ENCODE data around the gene MRPL54. TPM values are rescaled to one million over a fixed set of nuclear protein-coding genes. Genes with fewer than 3 reads are reported as not detected.

MRPL54 gene
- polyA plus RNA-seq, 1 donor from 2014 or later: 74.7 TPM

DNA sequence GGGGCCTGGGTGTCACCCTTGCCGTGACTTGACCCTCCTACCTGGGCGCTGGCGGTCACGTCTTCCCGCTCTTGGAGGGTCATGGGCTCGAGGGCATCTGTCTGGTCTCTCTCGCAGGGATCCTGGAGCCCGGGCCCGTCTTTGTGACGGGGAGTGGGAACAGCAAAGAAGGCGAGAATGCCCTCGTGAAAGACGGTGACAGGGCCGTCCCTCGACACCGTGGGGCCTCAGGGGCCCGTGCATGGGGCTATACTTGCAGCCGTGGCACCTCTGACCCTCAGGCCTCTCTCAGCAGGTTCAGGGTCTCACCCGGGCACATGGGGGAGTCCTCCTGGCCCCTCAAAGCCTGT is 44.6 kb downstream of the MRPL54 start:
- Histone ChIP-seq H3K9me3 (ENCODE audit: low read length) (no peaks in the 10 kb centered on the region), H3K9me2 (ENCODE audit: insufficient read depth, low read length) (no peaks in the 10 kb centered on the region), H3K79me2 (replicated peaks; ENCODE audit: insufficient read depth, low read length) (no peaks in the 10 kb centered on the region), H3K4me2 (ENCODE audit: low read length) (no peak overlapping the region), H2AFZ (ENCODE audit: low read depth, low read length) (no peak overlapping the region), H3K27me3 (ENCODE audit: insufficient read depth, low read depth, low read length) (peaks cover 3% of the 10 kb centered on the region), H3K36me3 (ENCODE audit: insufficient read depth, low read length) (no peaks in the 10 kb centered on the region), H3K9ac (ENCODE audit: low read length) (no peak overlapping the region), H3K27ac (ENCODE audit: low read length) (no peak overlapping the region), H3F3A (ENCODE audit: insufficient read depth, low read length, poor library complexity, severe bottlenecking) (no peaks in the 10 kb centered on the region), H3K4me3 (ENCODE audit: low read length) (no peak overlapping the region), H4K20me1 (ENCODE audit: insufficient read depth) (no peaks in the 10 kb centered on the region)
- TF ChIP-seq, protein P1, sequence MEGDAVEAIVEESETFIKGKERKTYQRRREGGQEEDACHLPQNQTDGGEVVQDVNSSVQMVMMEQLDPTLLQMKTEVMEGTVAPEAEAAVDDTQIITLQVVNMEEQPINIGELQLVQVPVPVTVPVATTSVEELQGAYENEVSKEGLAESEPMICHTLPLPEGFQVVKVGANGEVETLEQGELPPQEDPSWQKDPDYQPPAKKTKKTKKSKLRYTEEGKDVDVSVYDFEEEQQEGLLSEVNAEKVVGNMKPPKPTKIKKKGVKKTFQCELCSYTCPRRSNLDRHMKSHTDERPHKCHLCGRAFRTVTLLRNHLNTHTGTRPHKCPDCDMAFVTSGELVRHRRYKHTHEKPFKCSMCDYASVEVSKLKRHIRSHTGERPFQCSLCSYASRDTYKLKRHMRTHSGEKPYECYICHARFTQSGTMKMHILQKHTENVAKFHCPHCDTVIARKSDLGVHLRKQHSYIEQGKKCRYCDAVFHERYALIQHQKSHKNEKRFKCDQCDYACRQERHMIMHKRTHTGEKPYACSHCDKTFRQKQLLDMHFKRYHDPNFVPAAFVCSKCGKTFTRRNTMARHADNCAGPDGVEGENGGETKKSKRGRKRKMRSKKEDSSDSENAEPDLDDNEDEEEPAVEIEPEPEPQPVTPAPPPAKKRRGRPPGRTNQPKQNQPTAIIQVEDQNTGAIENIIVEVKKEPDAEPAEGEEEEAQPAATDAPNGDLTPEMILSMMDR (IDR thresholded peaks at IDR 0.05; ENCODE audit: poor library complexity, severe bottlenecking): no peak
- TF ChIP-seq EP300 (conservative IDR thresholded peaks at IDR 0.05; ENCODE audit: poor library complexity, severe bottlenecking) (no peak), SMC3 (conservative IDR thresholded peaks at IDR 0.05; ENCODE audit: poor library complexity) (no peak), TAF1 (IDR thresholded peaks at IDR 0.05; ENCODE audit: low read depth) (no peak), RAD21 (conservative IDR thresholded peaks at IDR 0.05) (no peak), MXI1 (conservative IDR thresholded peaks at IDR 0.05; ENCODE audit: poor library complexity, severe bottlenecking) (no peak), EZH2 (IDR thresholded peaks at IDR 0.05; ENCODE audit: borderline replicate concordance, insufficient read depth, low read length, poor library complexity, severe bottlenecking) (no peak), POLR2AphosphoS5 (IDR thresholded peaks at IDR 0.05) (no peak)
- TF ChIP-seq, protein P2, sequence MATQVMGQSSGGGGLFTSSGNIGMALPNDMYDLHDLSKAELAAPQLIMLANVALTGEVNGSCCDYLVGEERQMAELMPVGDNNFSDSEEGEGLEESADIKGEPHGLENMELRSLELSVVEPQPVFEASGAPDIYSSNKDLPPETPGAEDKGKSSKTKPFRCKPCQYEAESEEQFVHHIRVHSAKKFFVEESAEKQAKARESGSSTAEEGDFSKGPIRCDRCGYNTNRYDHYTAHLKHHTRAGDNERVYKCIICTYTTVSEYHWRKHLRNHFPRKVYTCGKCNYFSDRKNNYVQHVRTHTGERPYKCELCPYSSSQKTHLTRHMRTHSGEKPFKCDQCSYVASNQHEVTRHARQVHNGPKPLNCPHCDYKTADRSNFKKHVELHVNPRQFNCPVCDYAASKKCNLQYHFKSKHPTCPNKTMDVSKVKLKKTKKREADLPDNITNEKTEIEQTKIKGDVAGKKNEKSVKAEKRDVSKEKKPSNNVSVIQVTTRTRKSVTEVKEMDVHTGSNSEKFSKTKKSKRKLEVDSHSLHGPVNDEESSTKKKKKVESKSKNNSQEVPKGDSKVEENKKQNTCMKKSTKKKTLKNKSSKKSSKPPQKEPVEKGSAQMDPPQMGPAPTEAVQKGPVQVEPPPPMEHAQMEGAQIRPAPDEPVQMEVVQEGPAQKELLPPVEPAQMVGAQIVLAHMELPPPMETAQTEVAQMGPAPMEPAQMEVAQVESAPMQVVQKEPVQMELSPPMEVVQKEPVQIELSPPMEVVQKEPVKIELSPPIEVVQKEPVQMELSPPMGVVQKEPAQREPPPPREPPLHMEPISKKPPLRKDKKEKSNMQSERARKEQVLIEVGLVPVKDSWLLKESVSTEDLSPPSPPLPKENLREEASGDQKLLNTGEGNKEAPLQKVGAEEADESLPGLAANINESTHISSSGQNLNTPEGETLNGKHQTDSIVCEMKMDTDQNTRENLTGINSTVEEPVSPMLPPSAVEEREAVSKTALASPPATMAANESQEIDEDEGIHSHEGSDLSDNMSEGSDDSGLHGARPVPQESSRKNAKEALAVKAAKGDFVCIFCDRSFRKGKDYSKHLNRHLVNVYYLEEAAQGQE (IDR thresholded peaks at IDR 0.05; ENCODE audit: borderline replicate concordance): no peak

GRCh38 chr19:3807574-3808354 is 45.3 kb downstream of the MRPL54 start:
- H2AFZ ChIP-seq (ENCODE audit: low read depth, low read length): no peak overlapping the region

More at GRCh38 chr19:3807574-3808354, 45.3 kb downstream of the MRPL54 start:
- no peaks in the 10 kb centered on the region for H3F3A ChIP-seq (ENCODE audit: insufficient read depth, low read length, poor library complexity, severe bottlenecking)
- H4K20me1 ChIP-seq (ENCODE audit: insufficient read depth): no peaks in the 10 kb centered on the region
- H3K27me3 ChIP-seq (ENCODE audit: insufficient read depth, low read depth, low read length): no peaks in the 10 kb centered on the region
- no peaks in the 10 kb centered on the region for H3K79me2 ChIP-seq (replicated peaks; ENCODE audit: insufficient read depth, low read length)
- H3K9me3 ChIP-seq (ENCODE audit: low read length): no peaks in the 10 kb centered on the region
- no peak overlapping the region for H3K4me2 ChIP-seq (ENCODE audit: low read length)
- H3K27ac ChIP-seq (ENCODE audit: low read length): no peak overlapping the region
- H3K9ac ChIP-seq (ENCODE audit: low read length): no peak overlapping the region
- TF ChIP-seq, protein P1 (IDR thresholded peaks at IDR 0.05; ENCODE audit: poor library complexity, severe bottlenecking): no peak
- TF ChIP-seq MXI1 (conservative IDR thresholded peaks at IDR 0.05; ENCODE audit: poor library complexity, severe bottlenecking): no peak
- no peak for TF ChIP-seq EP300 (conservative IDR thresholded peaks at IDR 0.05; ENCODE audit: poor library complexity, severe bottlenecking)
- TF ChIP-seq RAD21 (conservative IDR thresholded peaks at IDR 0.05): no peak
- no peak for TF ChIP-seq EZH2 (IDR thresholded peaks at IDR 0.05; ENCODE audit: borderline replicate concordance, insufficient read depth, low read length, poor library complexity, severe bottlenecking)
- no peak for TF ChIP-seq SMC3 (conservative IDR thresholded peaks at IDR 0.05; ENCODE audit: poor library complexity)
- TF ChIP-seq POLR2AphosphoS5 (IDR thresholded peaks at IDR 0.05): no peak
- TF ChIP-seq, protein P2 (IDR thresholded peaks at IDR 0.05; ENCODE audit: borderline replicate concordance): no peak
- no peaks in the 10 kb centered on the region for H3K9me2 ChIP-seq (ENCODE audit: insufficient read depth, low read length)
- H3K4me3 ChIP-seq (ENCODE audit: low read length): no peak overlapping the region
- H3K36me3 ChIP-seq (ENCODE audit: insufficient read depth, low read length): no peaks in the 10 kb centered on the region

Measured in neural cell (in vitro differentiated cells).